DMS79 (cell line): ENCODE measurements around the gene TCF3.
"Not testable (repeated sequence)": the region's sequence is repeated elsewhere in the genome, so short reads cannot be mapped to it uniquely, and the experiment has no call there.

Experiments
- DNase-seq: peaks from one replicate; lab custom pipeline; 2025; lab: John Stamatoyannopoulos, UW

The TCF3 gene

DNA sequence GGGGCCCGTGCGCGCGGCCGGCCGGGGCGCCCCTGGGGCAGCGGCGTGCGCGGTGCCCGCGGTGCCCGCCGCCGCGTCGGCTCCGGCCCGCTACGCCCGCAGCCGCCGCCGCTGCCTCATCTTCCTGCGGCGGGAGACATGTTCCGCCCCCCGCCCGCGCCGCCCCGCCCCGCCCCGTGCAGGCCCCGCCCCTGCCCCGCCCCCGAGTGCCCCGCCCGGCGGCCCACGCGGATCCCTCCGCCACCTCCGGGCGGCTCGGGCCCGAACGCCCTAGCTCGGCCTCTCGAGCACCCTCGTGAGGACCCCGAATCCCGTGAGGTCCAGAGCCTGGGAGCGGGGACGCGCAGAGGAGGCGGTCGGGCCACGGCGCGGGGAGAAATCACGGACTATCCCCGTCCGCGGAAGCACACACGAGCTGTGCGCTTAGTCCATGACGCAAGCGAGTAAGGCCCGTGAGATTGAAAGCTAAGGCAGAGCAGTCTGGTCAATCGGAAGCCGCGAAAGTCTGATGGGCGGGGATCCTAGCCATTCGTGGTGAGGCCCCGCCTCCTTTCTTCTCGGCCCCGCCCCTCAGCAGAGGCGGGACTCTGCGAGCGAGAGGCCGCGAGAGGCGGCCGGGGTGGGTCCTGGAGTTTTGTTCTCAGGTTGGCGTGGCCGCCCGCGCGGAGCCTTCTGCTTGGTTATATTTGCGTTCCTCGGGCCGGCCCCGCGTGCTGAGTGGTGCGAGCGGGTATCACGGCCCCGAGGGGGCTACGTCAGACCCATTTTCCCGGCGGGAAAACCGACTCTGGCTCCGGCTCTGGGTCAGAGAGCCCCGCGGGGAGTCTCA lies at the start of gene TCF3:
Gene TCF3 (minus strand): TSS at position 145 of the 829 bp plus-strand sequence. CDS start 2,367 bp downstream, outside the sequence.
- peak; percentile 96 for DNase-seq

DNA sequence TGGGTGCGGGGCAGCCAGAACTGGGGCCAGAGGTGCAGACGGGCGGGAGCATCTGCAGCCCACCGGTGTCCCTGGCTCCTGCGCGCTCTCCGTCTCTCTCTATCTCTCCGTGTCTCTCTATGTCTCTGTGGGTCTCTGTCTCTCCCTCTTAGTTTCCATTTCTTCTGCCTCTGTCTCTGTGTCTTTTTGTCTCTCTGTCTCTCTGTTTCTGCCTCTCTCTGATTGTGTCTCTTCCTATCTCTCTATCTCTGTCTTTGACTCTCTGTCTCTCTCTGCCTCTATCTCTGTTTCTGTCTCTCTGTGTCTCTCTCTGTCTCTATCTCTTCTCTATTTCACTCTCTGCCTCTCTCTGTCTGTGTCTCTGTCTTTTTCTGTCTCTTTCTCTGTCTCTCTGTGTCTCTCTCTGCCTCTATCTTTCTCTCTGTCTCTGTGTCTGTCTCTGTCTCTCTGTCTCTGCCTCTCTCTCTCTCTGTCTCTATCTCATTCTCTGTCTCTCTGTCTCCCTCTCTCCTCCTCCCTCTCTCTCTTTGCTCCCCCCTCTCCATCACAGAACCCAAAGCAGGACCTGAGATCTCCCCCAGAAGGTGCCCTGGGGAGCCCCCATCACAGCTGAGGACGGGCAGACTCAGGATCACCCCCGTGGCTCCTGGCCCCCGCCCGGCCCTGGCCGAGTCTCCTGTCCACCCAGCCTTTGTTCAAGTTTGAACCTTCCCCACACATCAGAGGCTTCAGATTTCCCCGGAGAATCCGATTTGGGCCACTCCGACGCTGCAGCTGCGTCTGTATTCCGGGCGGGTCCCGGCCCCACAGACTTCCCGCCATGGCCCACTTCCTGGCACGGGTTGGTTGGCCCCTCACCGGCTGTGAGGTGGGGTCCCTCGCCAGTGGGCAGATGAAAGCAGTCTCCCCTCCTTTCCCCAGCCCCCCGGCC lies 48.6 kb upstream of the TCF3 start:
- no peak for DNase-seq

DNA sequence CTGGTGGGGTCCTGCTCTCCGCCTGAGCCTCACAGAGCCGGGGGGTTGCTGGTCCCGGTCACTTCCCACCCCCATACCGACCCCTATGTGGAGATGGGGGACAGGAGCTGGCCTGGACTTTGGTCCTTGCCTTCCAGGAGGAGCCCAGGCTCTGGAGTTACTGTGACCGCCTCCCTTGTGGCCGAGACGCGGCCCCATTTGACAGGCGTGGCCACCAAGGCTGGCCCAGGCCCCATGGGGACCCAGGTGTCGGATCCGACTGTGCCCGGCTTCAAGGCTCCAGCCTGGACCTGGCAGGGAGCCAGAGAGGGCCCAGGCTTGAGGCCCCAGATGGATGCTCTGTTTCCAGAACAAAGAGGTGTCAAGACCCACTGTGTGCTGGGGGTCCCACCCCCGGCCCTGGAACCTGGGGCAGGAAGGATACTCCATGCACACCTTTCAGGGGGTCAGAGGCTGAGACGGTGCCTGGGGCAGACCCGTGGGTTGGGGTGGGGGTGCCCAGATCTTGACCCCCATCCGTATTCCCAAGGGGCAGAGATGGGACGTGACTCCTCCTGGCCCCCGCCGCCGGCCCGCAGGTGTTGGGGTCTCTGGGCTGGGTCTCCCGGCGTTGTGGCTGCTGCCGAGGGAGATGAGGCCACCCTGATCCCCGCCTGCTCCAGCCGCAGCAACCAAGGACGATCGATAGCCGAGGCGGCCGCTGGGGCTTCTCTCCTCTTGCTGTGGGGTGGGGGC lies 47.8 kb upstream of the TCF3 start:
- no peak for DNase-seq

DNA sequence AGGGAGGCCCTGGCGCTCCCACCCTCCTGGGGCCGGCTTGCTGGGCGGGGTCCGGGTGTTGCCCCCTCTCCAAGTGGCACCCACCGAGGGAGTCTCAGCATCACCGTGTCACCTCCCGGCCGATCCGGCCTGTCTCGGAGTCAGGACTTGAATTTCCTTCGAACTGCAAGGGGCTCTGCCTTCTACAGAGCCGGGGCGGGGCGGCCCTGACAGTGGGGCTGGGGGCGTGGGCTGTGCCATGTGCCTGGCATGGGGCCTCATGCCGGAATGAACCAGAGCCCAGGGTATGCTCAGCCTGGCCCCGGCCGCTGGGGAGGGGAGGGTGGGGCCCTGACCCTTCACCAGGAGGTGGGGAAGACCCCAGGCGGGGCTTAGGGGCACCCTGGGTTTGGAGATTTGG lies 47.0 kb upstream of the TCF3 start:
- DNase-seq = no peak

DNA sequence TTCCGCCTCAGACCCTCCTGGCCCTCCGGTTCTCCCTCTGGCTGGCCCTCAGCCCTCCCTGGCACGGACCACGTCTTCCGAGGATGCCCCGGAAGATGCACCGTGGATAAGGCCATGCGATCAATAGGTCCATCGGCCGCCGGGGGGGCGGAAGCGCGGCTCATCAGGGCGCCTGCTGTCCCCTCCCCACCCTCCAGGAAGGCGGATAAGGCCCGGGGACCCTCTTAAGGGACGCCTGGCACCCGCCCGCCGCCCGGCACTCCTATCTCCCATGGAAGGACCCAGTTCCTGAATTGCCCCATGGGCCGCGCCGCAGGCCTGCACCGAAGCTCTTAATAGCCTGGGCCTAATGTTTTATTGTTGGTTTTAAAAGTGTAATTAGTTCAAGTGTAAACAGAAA lies 46.2 kb upstream of the TCF3 start:
- no peak for DNase-seq

DNA sequence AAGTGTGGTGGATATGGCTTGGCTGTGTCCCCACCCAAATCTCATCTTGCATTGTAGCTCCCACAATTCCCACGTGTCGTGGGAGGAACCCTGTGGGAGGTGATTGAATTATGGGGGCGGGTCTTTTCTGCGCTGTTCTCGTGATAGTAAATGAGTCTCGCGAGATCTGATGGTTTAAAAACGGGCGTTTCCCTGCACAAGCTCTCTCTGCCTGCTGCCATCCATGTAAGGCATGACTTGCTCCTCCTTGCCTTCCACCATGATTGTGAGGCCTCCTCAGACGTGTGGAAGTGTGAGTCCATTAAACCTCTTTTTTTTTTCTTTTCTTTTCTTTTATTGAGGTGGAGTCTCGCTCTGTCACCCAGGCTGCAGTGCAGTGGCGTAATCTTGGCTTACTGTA lies 43.1 kb upstream of the TCF3 start:
- not testable (repeated sequence) for DNase-seq

DNA sequence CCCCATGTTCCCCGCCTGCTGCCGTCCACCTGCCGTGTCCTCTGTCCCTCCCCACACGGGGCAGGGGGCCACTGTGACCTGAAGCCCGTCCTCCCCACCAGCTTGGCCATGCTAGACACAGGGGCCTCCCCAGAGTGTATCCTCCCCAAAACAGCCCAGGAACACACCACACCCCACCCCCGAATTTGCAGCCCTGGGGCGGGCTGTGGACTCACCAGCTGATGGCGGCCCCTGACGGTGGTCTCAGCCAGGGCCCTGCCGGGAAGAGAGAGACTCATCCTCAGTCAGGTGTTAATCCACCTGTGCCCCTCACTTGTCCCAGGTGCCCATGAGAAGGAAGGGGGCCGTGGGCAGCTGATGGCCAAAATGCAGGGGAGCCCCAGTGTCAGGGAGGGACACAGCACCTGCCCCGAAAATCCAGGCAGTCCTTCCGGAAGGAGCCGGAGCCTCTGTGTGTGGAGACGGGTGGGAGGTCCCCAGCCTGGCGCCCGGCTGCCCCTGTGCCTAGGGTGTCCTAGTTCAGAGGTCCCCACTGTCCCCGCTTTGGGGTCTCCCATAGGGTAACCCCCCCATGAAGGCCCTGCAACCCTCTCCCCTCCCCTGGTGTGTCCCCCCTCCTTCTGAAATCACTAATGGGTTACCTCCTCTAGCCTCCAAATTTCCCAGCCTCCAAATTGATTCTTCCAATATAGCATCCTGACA lies 39.3 kb upstream of the TCF3 start:
- no peak for DNase-seq

DNA sequence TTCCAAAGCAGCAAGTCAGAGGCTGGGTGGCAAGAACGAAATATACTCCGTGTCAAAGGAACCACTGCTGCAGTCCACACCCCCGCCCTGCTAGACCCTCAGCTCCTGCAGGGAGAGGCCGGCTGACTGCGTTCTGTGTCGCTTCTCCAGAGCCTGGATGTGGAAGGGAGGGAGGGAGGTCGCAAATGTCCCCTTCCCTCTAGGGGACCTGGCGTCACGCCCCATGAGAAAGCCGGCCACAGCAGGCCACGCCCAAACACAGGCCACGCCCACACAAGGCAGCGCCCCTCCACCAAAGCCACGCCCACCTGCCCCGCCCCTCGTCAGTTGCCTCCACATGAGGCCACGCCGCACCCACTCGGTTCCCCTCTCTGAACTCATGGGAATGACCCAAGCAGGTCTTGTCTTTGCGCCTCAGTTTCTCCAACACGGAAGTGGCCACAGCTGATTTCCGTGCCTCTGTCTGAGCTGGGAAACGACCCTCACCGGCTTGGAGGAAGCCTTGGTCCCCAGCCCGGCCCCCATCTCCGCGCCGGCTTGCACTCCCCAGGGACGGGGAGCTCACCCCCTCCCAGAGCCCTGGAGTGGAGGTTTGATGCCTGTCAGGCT lies 38.4 kb upstream of the TCF3 start:
- DNase-seq = no peak

DNA sequence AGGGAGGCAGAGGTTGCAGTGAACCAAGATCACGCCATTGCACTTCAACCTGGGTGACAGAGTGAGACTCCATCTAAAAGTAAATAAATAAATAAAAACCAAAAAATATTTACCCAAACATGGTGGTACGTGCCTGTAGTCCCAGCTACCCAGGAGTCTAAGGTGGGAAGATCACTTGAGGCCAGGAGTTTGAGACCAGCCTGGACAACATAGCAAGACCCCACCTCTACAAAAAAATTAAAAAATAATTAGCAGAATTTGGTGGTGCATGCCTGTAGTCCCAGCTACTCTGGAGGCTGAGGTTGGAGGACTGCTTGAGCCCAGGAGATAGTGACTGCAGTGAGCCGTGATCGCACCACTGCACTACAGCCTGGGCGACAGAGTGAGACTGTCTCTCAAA lies 33.4 kb upstream of the TCF3 start:
- DNase-seq = not testable (repeated sequence)

DNA sequence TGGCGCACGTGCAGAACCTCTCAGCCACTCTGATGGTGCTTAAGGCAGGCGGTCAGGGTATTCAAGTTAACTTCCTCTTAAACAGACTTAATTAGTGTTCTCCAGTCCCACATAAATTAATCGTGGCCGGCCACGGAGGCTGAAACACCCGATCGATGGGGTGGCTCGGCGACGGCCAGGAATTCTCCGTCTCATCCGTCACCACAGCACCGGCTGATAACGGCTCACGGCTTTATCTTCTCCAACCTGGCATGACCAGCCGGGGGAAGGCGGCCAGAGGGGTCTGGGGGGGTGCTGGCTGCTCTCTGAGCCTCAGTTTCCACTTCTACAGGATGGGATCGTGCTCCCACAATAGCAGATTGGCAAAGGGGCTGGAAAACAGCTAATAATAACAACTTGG lies 32.6 kb upstream of the TCF3 start:
- DNase-seq = no peak

DNA sequence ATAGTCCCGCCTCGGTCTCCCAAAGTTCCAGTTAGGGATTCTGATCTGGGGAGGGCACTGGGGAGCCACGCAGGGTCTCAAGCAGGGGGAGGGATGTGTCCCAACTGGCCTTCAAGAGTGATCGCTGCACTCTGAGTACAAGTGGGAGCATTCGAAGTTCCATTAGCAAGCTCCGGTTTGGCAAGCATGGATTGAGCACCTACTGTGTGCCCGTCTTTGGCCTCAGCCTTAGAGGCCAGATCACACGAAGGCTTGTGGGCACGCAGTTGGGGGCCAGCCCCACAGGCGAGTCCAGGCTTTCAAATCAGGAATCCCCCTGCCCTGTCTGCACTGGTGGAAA lies 32.1 kb upstream of the TCF3 start:
- DNase-seq = no peak

DNA sequence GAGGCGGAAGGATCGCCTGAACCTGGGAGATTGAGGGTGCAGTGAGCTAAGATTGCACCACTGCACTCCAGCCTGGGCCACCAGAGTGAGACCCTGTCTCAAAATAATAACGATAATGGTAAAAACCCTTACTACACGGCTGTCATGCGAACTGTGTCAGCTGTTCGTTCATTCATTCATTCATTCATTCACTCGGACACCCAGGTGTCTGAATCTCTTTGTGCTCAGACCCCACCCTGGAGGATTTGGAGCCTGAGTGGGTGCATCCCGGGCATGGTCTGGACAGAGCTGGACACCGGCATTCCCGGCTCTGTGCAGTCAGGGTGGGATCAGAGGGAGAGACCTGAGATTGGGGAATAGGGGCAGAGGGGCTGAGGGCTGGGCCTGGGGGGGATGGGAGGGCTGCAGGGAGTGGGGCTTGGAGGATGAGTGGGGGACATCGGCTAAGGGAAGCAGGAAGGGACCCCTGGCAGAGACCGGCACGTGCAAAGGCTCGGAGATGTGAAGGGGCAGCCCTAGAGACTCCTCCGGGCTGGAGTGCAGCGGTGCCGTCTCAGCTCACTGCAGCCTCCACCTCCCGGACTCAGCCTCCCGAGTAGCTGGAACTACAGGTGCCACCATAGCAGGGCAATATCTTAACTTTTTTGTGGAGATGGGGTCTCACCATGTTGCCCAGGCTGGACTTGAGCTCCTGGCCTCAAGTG lies 31.6 kb upstream of the TCF3 start:
- no peak for DNase-seq

DNA sequence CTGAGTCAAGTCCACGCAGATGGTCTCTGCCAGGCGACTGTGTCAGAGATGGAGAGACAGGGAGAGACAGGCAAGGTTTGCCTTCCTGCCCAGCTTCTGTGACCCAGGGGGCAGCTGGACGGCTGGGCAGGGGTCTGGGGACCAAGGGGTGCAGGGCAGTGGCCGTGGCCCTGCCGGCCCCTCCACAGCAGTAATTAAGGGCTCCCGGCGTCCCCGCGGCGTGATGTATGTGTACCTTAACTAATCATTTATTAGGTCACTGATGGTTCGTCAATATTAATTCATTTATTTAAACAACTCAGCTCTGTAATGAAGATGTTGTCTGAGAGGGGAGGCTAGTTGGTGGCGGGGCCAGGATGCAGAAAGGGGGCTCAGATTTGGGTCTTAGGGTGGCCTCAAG lies 28.6 kb upstream of the TCF3 start:
- no peak for DNase-seq

DNA sequence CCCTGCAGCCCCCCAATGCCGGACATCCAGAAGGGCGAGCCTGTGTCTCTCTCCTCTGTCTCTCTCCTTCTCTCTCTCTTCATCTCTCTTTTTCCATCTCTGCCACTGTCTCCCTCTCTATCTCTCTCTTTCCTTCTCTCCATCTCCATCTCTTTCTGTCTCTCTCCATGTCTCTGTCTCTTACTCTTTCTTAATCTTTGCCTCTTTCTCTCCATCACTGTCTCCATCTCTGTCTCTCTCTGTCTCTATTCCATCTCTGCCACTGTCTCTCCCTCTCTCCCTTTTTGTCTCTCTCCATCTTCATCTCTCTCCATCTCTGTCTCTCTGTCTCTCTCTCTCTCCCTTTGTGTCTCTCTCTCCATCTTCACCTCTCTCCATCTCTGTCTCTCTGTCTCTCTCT lies 25.7 kb upstream of the TCF3 start:
- no peak for DNase-seq

DNA sequence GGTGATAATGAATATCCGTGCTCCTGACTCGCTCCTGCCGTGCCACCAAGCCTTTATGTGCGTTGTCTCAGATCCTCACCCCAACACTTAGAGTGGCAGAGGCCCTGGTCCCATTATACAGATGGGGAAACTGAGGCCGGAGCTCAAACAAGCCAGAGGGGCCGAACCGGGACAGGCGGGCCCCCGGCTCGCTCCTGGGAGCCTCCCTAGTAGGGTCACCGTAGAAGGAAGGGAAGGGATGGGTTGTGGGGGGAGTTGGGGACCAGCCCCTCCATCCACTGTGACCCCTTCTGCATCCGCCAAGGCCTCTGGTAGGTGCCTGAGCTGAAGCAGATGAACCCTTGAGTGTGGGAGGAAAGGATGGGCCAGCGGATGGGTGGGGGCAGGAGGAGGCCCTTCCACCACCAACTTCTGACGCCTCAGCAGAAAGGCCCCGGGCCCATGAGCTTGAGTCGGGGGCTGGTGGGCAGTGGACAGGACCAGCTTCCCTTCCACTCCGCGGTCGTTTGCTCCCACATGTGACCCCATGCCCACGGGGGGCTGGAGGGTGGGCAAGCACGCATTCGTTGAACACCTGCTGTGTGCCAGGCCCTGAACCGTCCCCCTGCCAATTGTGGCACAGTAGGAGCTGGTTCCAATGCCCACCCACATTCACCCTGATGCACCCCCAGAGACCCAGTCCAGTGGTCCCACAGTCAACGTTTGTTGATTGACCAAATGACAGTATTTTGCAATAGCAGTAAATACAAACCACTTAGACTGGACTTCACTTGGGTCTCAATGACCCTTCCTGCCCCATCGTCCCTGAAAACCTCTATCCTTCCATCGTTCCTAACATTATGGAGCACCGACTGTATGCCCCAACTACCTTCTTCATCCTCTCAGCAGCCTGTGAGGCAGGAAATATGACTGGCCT lies 24.2 kb upstream of the TCF3 start:
- DNase-seq = no peak

DNA sequence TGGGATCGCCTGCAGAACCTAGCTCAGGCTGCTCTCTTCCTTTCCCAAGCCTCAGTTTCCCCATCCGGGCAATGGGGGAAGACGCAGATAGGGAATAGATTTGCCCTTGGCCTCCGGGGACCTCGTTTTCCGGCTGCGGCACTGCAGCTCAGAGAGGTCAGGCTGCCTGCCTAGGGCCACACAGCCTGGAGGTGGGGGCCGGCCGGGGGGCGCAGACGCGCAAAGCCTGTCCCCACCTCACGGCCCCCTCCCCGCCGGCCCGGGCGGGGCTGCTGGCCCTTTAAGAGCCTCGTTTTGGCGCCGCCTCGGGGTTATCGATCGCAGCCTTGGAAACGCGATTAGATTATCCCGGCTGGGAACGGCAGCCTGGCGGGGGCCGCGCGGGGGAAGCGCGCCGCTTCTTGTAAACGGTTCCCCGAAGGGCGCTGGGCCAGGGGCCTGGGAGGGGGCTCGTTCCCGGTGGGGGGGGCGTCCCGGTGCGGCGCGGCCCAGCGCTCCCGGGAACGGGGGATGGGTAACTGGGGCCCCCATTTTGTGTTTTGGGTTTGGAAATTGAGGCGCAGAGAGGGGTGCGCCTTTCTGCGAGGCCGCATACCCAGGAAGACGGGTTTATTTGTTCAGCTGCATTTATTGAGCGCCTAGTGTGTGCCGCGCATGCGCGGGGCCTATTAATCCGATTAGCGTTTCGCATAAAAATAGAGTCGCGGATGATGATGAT lies 23.4 kb upstream of the TCF3 start:
- DNase-seq = no peak

DNA sequence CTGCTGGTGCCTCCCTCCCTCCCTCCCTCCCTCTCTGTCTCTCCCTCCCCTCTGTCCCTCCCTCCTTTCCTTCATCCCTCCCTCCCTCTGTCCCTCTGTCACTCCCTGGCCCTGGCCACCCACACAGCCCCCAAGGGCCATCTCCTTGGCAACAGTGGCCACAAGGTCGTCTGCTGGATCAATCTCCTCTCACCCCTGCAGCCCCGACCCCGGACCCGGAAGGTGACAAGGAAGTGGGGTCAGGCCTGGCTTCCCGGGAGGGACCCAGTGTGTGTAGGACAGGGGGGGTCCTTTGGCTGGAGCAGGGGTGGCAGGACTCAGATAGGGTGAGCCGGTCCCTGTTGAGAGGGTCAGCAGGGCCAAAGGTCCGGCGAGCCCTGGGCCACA lies 21.9 kb upstream of the TCF3 start:
- no peak for DNase-seq

DNA sequence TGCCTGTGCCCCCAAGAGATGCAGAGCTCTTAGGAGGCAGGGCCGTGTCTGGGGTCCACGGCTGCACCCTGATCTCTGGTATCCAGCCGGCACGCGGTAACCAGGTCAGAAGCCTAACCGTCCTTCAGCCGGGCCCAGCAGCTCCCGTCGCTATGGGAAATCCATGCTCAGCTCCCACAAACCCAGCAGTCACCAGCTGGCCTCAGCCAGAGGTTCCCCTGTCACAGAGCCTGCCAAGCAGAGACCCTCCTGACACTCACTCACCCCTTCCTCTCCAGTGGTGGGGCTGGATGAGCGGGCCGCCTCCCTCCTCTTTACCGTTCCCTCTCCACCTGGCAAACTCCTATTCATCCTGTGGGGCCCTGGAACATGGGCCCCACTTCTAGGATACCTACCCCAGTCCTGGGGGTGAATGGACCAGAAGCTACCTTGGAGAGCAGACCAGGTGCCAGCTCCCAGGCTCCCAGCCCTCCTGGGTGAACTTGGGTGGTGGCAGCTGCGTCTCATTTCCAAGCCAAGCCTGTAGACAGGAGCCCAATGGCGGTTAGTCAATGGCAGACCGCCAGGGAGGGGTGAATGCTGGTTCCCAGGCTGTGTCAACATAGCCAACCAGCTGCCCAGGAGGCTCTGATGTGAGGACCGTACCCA lies 21.4 kb upstream of the TCF3 start:
- no peak for DNase-seq
